Sigmoid colon (tissue), 7 donors: ENCODE results near the gene IGF2BP3. TPM values are rescaled to one million over a fixed set of nuclear protein-coding genes. Genes with fewer than 3 reads are reported as not detected.

ENCODE experiments used
- DNase-seq: peaks from one replicate; pipeline ENCODE4 v3.0.0-alpha.2; 2019
- H3K27ac ChIP-seq, 4 donors: fragments of 200-600 bp; sonication (generic); one replicate each; pipeline ENCODE4 v1.5.1; 2016 to 2019; ENCODE audit warnings: mild to moderate bottlenecking in 1 of 4
- H3K27me3 ChIP-seq, 3 donors: fragments of 200-600 bp; sonication (generic); one replicate each; pipeline ENCODE4 v1.5.1; 2019; ENCODE audit warnings: mild to moderate bottlenecking in 1 of 3
- H3K36me3 ChIP-seq, 4 donors: fragments of 200-600 bp; sonication (generic); one replicate each; pipeline ENCODE4 v1.5.1; 2016 to 2019
- H3K4me1 ChIP-seq, 4 donors: fragments of 200-600 bp; sonication (generic); one replicate each; pipeline ENCODE4 v1.5.1; 2017 to 2019
- H3K4me3 ChIP-seq, 4 donors: fragments of 200-600 bp; sonication (generic); one replicate each; pipeline ENCODE4 v1.5.1; 2017 to 2019; ENCODE audit warnings: mild to moderate bottlenecking in 2 of 4, moderate library complexity in 1 of 4
- H3K9me3 ChIP-seq, 4 donors: fragments of 200-600 bp in 3 of 4; sonication (generic) in 3 of 4; one replicate each; pipeline versions ENCODE4 v1.5.1 to v1.6.1; 2013 to 2019
- CTCF ChIP-seq, 4 experiments: fragments of 450-650 bp in 3 of 4; fragments of 200-600 bp in 1 of 4; IDR thresholded peaks; one replicate each; pipeline ENCODE4 v1.5.1; 2016 to 2019; ENCODE audit warnings: antibody characterized with exemption in 4 of 4, mild to moderate bottlenecking in 3 of 4, moderate library complexity in 2 of 4
- EP300 ChIP-seq, 4 donors: sonication (generic); formaldehyde crosslinking; IDR thresholded peaks; one replicate each; pipeline ENCODE4 v1.6.1; 2017; ENCODE audit warnings: antibody characterized with exemption in 4 of 4
- POLR2A ChIP-seq, 2 donors: fragments of 450-650 bp; IDR thresholded peaks; one replicate each; pipeline ENCODE4 v1.6.1; 2016; ENCODE audit warnings: antibody characterized with exemption in 2 of 2, mild to moderate bottlenecking in 2 of 2, moderate library complexity in 2 of 2
- POLR2AphosphoS5 ChIP-seq, 4 donors: sonication (generic); formaldehyde crosslinking; IDR thresholded peaks; one replicate each; pipeline ENCODE4 v1.6.1; 2017; ENCODE audit warnings: antibody characterized with exemption in 4 of 4
- WGBS, 2 donors: extraction: QIAGEN DNeasy Blood & Tissue Kit; methylation state at CpG; one replicate each; pipeline ENCODE4 v1.1.7; 2013; 5-methylcytosine and 5-hydroxymethylcytosine counted together
- intact Hi-C: fragments of 100-400 bp; cut with DNase I; formaldehyde crosslinking; loops from one replicate; pipeline ENCODE4 v1.15.1; 2023
- polyA plus RNA-seq, 3 donors: library from polyadenylated mRNA; stranded (reverse); fragments of 200-250 nt; gene quantifications; one replicate each; pipeline ENCODE4 v1.2.3, GENCODE V29; 2013
- total RNA-seq, 4 donors: library from RNA; depleted of rRNA; stranded (reverse); fragments of >200 nt; gene quantifications; one replicate each; pipeline ENCODE4 v1.1.0, GENCODE V29; 2016
- donor health status: healthy with polysubstance abuse.
- donor health status: Bipolar disorder and iron deficiency.
- donor health status: healthy.

IGF2BP3 gene
- total and polyA plus RNA-seq, 7 donors: under 0.01 to 1.9 (median 1.2) TPM; not detected in 2

GRCh38 chr7:23369695-23370404 is 100.4 kb downstream of the IGF2BP3 start:
- intact Hi-C loops: no loop called here
- no peaks in the 10 kb centered on the region for H3K36me3 ChIP-seq
- H3K4me1 ChIP-seq: no peaks in the 10 kb centered on the region
- no peaks in the 10 kb centered on the region for H3K9me3 ChIP-seq
- WGBS, 2 donors: 29 to 70% methylated on average over 5 of the region's 5 CpGs
- H3K4me3 ChIP-seq: no peak overlapping the region
- no peak overlapping the region for H3K27ac ChIP-seq
- H3K27me3 ChIP-seq: no peaks in the 10 kb centered on the region
- no peak for TF ChIP-seq POLR2AphosphoS5 (IDR thresholded peaks at IDR 0.05)
- no peak for TF ChIP-seq CTCF (IDR thresholded peaks at IDR 0.05)
- TF ChIP-seq POLR2A (IDR thresholded peaks at IDR 0.05): no peak
- no peak for TF ChIP-seq EP300 (IDR thresholded peaks at IDR 0.05)
- no peak for DNase-seq

- H3K36me3 ChIP-seq: no peaks in the 10 kb centered on the region
- H3K27ac ChIP-seq: no peak overlapping the region
- no peak for DNase-seq
- WGBS, 2 donors: 94 to 95% methylated on average over 4 of the region's 4 CpGs
- H3K27me3 ChIP-seq: no peaks in the 10 kb centered on the region
- H3K4me1 ChIP-seq: no peaks in the 10 kb centered on the region
- intact Hi-C loops: no loop called here
- TF ChIP-seq CTCF (IDR thresholded peaks at IDR 0.05) (no peak), POLR2A (IDR thresholded peaks at IDR 0.05) (no peak), EP300 (IDR thresholded peaks at IDR 0.05) (no peak), POLR2AphosphoS5 (IDR thresholded peaks at IDR 0.05) (no peak)
- H3K4me3 ChIP-seq: no peak overlapping the region
- no peaks in the 10 kb centered on the region for H3K9me3 ChIP-seq
These were observed 101.2 kb downstream of the IGF2BP3 start for GRCh38 chr7:23369100-23369499.

GRCh38 chr7:23358152-23358674 is 112.1 kb downstream of the IGF2BP3 start:
- Histone ChIP-seq H3K27ac (no peak overlapping the region), H3K4me1 (no peaks in the 10 kb centered on the region), H3K27me3 (no peaks in the 10 kb centered on the region), H3K9me3 (no peaks in the 10 kb centered on the region), H3K36me3 (no peaks in the 10 kb centered on the region), H3K4me3 (no peak overlapping the region)
- 93 to 99% methylated on average over 2 of the region's 2 CpGs for WGBS, 2 donors
- no peak for DNase-seq
- intact Hi-C loops: no loop called here
- TF ChIP-seq POLR2A (IDR thresholded peaks at IDR 0.05): no peak
- no peak for TF ChIP-seq POLR2AphosphoS5 (IDR thresholded peaks at IDR 0.05)
- no peak for TF ChIP-seq CTCF (IDR thresholded peaks at IDR 0.05)
- TF ChIP-seq EP300 (IDR thresholded peaks at IDR 0.05): no peak

GRCh38 chr7:23357190-23358093 is 112.8 kb downstream of the IGF2BP3 start:
- DNase-seq: no peak
- H3K4me3 ChIP-seq: no peak overlapping the region
- no peaks in the 10 kb centered on the region for H3K27me3 ChIP-seq
- no peaks in the 10 kb centered on the region for H3K36me3 ChIP-seq
- intact Hi-C loops: no loop called here
- 4 to 25% methylated on average over 6 of the region's 6 CpGs for WGBS, 2 donors
- TF ChIP-seq EP300 (IDR thresholded peaks at IDR 0.05): no peak
- TF ChIP-seq POLR2A (IDR thresholded peaks at IDR 0.05): no peak
- TF ChIP-seq POLR2AphosphoS5 (IDR thresholded peaks at IDR 0.05): no peak
- no peak for TF ChIP-seq CTCF (IDR thresholded peaks at IDR 0.05)
- H3K4me1 ChIP-seq: no peaks in the 10 kb centered on the region
- no peaks in the 10 kb centered on the region for H3K9me3 ChIP-seq
- H3K27ac ChIP-seq: no peak overlapping the region
